Neural progenitor cell (in vitro differentiated cells): ENCODE results near the gene THSD4. TPM values are rescaled to one million over a fixed set of nuclear protein-coding genes. Genes with fewer than 3 reads are reported as not detected.

Experiments used
- DNase-seq: peaks from one replicate; pipeline ENCODE4 v3.0.0-alpha.2; 2016; ENCODE audit warnings: low spot score
- H2AFZ ChIP-seq: fragments of 200-600 bp; sonication (generic); replicated peaks from 2 replicates; pipeline ENCODE4 v1.6.1; 2016; ENCODE audit warnings: antibody characterized with exemption
- H3F3A ChIP-seq: fragments of 200-600 bp; sonication (generic); 2 replicates; pipeline ENCODE4 v1.6.1; 2016; ENCODE audit warnings: antibody characterized with exemption, low read depth
- H3K27ac ChIP-seq: fragments of 200-600 bp; sonication (generic); 2 replicates; pipeline ENCODE4 v1.5.1; 2016; ENCODE audit warnings: mild to moderate bottlenecking
- H3K27me3 ChIP-seq: fragments of 200-600 bp; sonication (generic); 2 replicates; pipeline ENCODE4 v1.6.1; 2016; ENCODE audit warnings: mild to moderate bottlenecking, moderate library complexity
- H3K36me3 ChIP-seq: fragments of 200-600 bp; sonication (generic); 2 replicates; pipeline ENCODE4 v1.5.1; 2016
- H3K4me1 ChIP-seq: fragments of 200-600 bp; sonication (generic); 2 replicates; pipeline ENCODE4 v1.6.1; 2016; ENCODE audit warnings: mixed run types
- H3K4me2 ChIP-seq: fragments of 200-600 bp; sonication (generic); 2 replicates; pipeline ENCODE4 v1.6.1; 2016
- H3K4me3 ChIP-seq: fragments of 200-600 bp; sonication (generic); 2 replicates; pipeline ENCODE4 v1.5.1; 2016
- H3K79me2 ChIP-seq: fragments of 200-600 bp; sonication (generic); 2 replicates; pipeline ENCODE4 v1.6.1; 2016; ENCODE audit warnings: low read depth
- H3K9ac ChIP-seq: fragments of 200-600 bp; sonication (generic); 2 replicates; pipeline ENCODE4 v1.6.1; 2016
- H3K9me3 ChIP-seq: fragments of 200-600 bp; sonication (generic); 2 replicates; pipeline ENCODE4 v1.5.1; 2016; ENCODE audit warnings: low read depth
- H4K20me1 ChIP-seq: fragments of 200-600 bp; sonication (generic); 2 replicates; pipeline ENCODE4 v1.6.1; 2016; ENCODE audit warnings: low read depth
- H3K27ac Mint-ChIP-seq: 3 replicates; pipeline ENCODE4 v1.8.0; 2021; ENCODE audit warnings: mixed read lengths
- H3K27me3 Mint-ChIP-seq: 2 replicates; pipeline ENCODE4 v1.8.0; 2022; ENCODE audit warnings: low read depth, mild to moderate bottlenecking, inconsistent platforms, moderate library complexity, mixed read lengths; ENCODE audit not compliant: insufficient read depth
- H3K36me3 Mint-ChIP-seq: 3 replicates; pipeline ENCODE4 v1.8.0; 2021; ENCODE audit warnings: mixed read lengths
- H3K4me1 Mint-ChIP-seq: 3 replicates; pipeline ENCODE4 v1.8.0; 2021; ENCODE audit warnings: mixed read lengths
- H3K4me3 Mint-ChIP-seq: 3 replicates; pipeline ENCODE4 v1.8.0; 2021; ENCODE audit warnings: mild to moderate bottlenecking, moderate library complexity, mixed read lengths
- H3K9me3 Mint-ChIP-seq: 3 replicates; pipeline ENCODE4 v1.8.0; 2020; ENCODE audit warnings: mixed read lengths
- CTCF ChIP-seq: fragments of 200-600 bp; sonication (generic); IDR thresholded peaks from 2 replicates; pipeline ENCODE4 v1.5.1; 2017; ENCODE audit warnings: antibody characterized with exemption, mild to moderate bottlenecking
- EZH2 ChIP-seq: fragments of 200-600 bp; sonication (generic); IDR thresholded peaks from 2 replicates; pipeline ENCODE4 v1.6.1; 2017; ENCODE audit warnings: antibody characterized with exemption, mild to moderate bottlenecking, moderate library complexity
- EZH2phosphoT487 ChIP-seq: fragments of 200-600 bp; sonication (generic); IDR thresholded peaks from 2 replicates; pipeline ENCODE4 v1.6.1; 2017; ENCODE audit warnings: antibody characterized with exemption
- total RNA-seq: library from RNA; depleted of rRNA; stranded (reverse); fragments of >200 nt; gene quantifications from 2 replicates; pipeline ENCODE4 v1.2.3, GENCODE V29; 2015; ENCODE audit warnings: low replicate concordance

THSD4 gene
- total RNA-seq, 1 donor from 2014 or later: 2.4 TPM

GRCh38 chr15:71256934-71257664 is 141.8 kb downstream of the THSD4 start:
- H3K9ac ChIP-seq: no peak overlapping the region
- no peaks in the 10 kb centered on the region for H3K4me1 ChIP-seq
- H4K20me1 ChIP-seq: no peaks in the 10 kb centered on the region
- no peak overlapping the region for H3K4me3 ChIP-seq
- no peaks in the 10 kb centered on the region for H3K9me3 ChIP-seq
- no peak for DNase-seq
- H2AFZ ChIP-seq: no peak overlapping the region
- Mint-ChIP-seq H3K9me3 (no peaks in the 10 kb centered on the region), H3K4me3 (no peak overlapping the region), H3K4me1 (no peaks in the 10 kb centered on the region), H3K36me3 (no peaks in the 10 kb centered on the region), H3K27ac (no peak overlapping the region), H3K27me3 (no peaks in the 10 kb centered on the region)
- TF ChIP-seq CTCF (peak; percentile 18), EZH2 (no peak), EZH2phosphoT487 (no peak)
- H3K4me2 ChIP-seq: no peak overlapping the region
- H3K79me2 ChIP-seq: no peaks in the 10 kb centered on the region
- H3K27me3 ChIP-seq: no peaks in the 10 kb centered on the region
- H3K27ac ChIP-seq: no peak overlapping the region
- no peaks in the 10 kb centered on the region for H3K36me3 ChIP-seq
- H3F3A ChIP-seq: no peaks in the 10 kb centered on the region

- Histone ChIP-seq H3F3A (no peaks in the 10 kb centered on the region), H3K36me3 (no peaks in the 10 kb centered on the region), H3K79me2 (no peaks in the 10 kb centered on the region), H4K20me1 (no peaks in the 10 kb centered on the region), H3K4me2 (no peak overlapping the region), H3K9me3 (no peaks in the 10 kb centered on the region), H3K27ac (no peak overlapping the region), H3K4me3 (no peak overlapping the region), H3K9ac (no peak overlapping the region), H3K27me3 (no peaks in the 10 kb centered on the region), H3K4me1 (no peaks in the 10 kb centered on the region), H2AFZ (no peak overlapping the region)
- Mint-ChIP-seq H3K36me3 (no peaks in the 10 kb centered on the region), H3K4me1 (no peaks in the 10 kb centered on the region), H3K27ac (no peak overlapping the region), H3K27me3 (no peaks in the 10 kb centered on the region), H3K9me3 (no peaks in the 10 kb centered on the region), H3K4me3 (no peak overlapping the region)
- TF ChIP-seq CTCF (no peak), EZH2phosphoT487 (no peak), EZH2 (no peak)
- no peak for DNase-seq
These were observed 144.6 kb downstream of the THSD4 start for GRCh38 chr15:71259866-71260265.

DNA sequence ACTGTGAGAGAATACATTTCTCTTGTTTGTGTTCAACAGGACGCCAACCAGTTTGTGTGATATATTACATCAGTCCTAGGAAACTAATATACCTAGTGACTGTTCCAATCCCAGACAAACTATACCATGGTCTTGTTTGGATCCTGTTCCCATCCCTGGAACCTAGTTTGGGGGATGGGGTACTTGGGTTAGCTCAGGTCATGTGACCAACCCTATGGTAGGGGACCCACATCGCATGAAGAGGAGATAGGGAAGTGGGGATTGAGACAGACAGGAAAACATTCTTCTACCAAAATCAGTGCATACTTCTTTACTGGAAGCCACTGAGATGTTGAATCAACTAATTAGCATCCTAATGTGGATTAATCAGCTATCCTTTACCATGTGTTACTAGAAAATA is 146.1 kb downstream of the THSD4 start:
- no peak for DNase-seq
- Histone ChIP-seq H3K27me3 (no peaks in the 10 kb centered on the region), H3K79me2 (no peaks in the 10 kb centered on the region), H2AFZ (no peak overlapping the region), H3K27ac (no peak overlapping the region), H3K9me3 (no peaks in the 10 kb centered on the region), H3K4me1 (no peaks in the 10 kb centered on the region), H3F3A (no peaks in the 10 kb centered on the region), H3K4me3 (no peak overlapping the region), H4K20me1 (no peaks in the 10 kb centered on the region), H3K36me3 (no peaks in the 10 kb centered on the region), H3K4me2 (no peak overlapping the region), H3K9ac (no peak overlapping the region)
- Mint-ChIP-seq H3K27me3 (no peaks in the 10 kb centered on the region), H3K4me1 (no peaks in the 10 kb centered on the region), H3K27ac (no peak overlapping the region), H3K4me3 (no peak overlapping the region), H3K9me3 (no peaks in the 10 kb centered on the region), H3K36me3 (no peaks in the 10 kb centered on the region)
- TF ChIP-seq EZH2phosphoT487: no peak
- TF ChIP-seq CTCF: no peak
- TF ChIP-seq EZH2: no peak
